Pulmonary artery endothelial cell (primary cell): ENCODE data around the gene RAB40C. TPM values are rescaled to one million over a fixed set of nuclear protein-coding genes. Genes with fewer than 3 reads are reported as not detected.

Source experiments
- DNase-seq: peaks from one replicate; pipeline ENCODE4 v3.0.0-alpha.2; 2011; ENCODE audit warnings: low read depth, low spot score
- total RNA-seq: library from RNA; depleted of rRNA; stranded (reverse); fragments of >200 nt; gene quantifications from 2 replicates; pipeline ENCODE4 v1.2.3, GENCODE V29; 2014

Gene RAB40C
- total RNA-seq, 1 donor from 2014 or later = 11.9 TPM

GRCh38 chr16:678209-678857 lies 88.5 kb downstream of the RAB40C start:
- no peak for DNase-seq

Other genes starting within 250 kb of the RAB40C start
- 23.5 and 23.8 TPM in 2 replicates for gene AXIN1, start 237.3 kb upstream of the RAB40C start, total RNA-seq
- 113 and 131 TPM in 2 replicates for gene MRPL28, start 219.5 kb upstream of the RAB40C start, total RNA-seq
- 81.1 and 102 TPM in 2 replicates for gene PGAP6, start 208.1 kb upstream of the RAB40C start, total RNA-seq
- 42.2 and 87.8 TPM in 2 replicates for gene NME4, start 192.9 kb upstream of the RAB40C start, total RNA-seq
- gene DECR2, start 188.2 kb upstream of the RAB40C start, total RNA-seq = 10.5 and 19.4 TPM in 2 replicates
- 27.7 and 33.3 TPM in 2 replicates for gene RAB11FIP3, start 164.4 kb upstream of the RAB40C start, total RNA-seq
- gene CAPN15, start 62.4 kb upstream of the RAB40C start, total RNA-seq = 39.0 and 40.7 TPM in 2 replicates
- not detected in 2 replicates for gene PRR35, start 29.7 kb upstream of the RAB40C start, total RNA-seq
- gene NHLRC4, start 23.1 kb upstream of the RAB40C start, total RNA-seq = 0.71 and 2.1 TPM in 2 replicates
- 21.0 and 24.1 TPM in 2 replicates for gene PIGQ, start 20.1 kb upstream of the RAB40C start, total RNA-seq
- gene WFIKKN1, start 40.9 kb downstream of the RAB40C start, total RNA-seq = 0.07 TPM in 2 replicates
- gene METTL26, start 46.2 kb downstream of the RAB40C start, total RNA-seq = 61.9 and 101 TPM in 2 replicates
- gene MCRIP2, start 51.8 kb downstream of the RAB40C start, total RNA-seq = 14.2 and 22.3 TPM in 2 replicates
- gene WDR90, start 59.3 kb downstream of the RAB40C start, total RNA-seq = 10.7 and 14.8 TPM in 2 replicates
- gene RHOT2, start 78.1 kb downstream of the RAB40C start, total RNA-seq = 36.0 and 37.2 TPM in 2 replicates
- 0.71 and 0.73 TPM in 2 replicates for gene RHBDL1, start 85.6 kb downstream of the RAB40C start, total RNA-seq
- gene STUB1, start 90.3 kb downstream of the RAB40C start, total RNA-seq = 131 and 146 TPM in 2 replicates
- gene JMJD8, start 94.3 kb downstream of the RAB40C start, total RNA-seq = 28.8 and 30.9 TPM in 2 replicates
- gene WDR24, start 100.3 kb downstream of the RAB40C start, total RNA-seq = 4.0 and 4.7 TPM in 2 replicates
- gene FBXL16, start 115.7 kb downstream of the RAB40C start, total RNA-seq = 0.04 and 0.20 TPM in 2 replicates
- 30.9 and 68.3 TPM in 2 replicates for gene METRN, start 125.1 kb downstream of the RAB40C start, total RNA-seq
- gene ANTKMT, start 131.1 kb downstream of the RAB40C start, total RNA-seq = 23.1 and 28.8 TPM in 2 replicates
- gene CCDC78, start 136.4 kb downstream of the RAB40C start, total RNA-seq = 1.3 and 1.4 TPM in 2 replicates
- 6.4 and 17.6 TPM in 2 replicates for gene HAGHL, start 137.0 kb downstream of the RAB40C start, total RNA-seq
- 32.9 and 48.5 TPM in 2 replicates for gene CIAO3, start 150.9 kb downstream of the RAB40C start, total RNA-seq
- gene MSLN, start 170.7 kb downstream of the RAB40C start, total RNA-seq = not detected in 2 replicates
- gene RPUSD1, start 198.3 kb downstream of the RAB40C start, total RNA-seq = 41.9 and 45.0 TPM in 2 replicates
- gene CHTF18, start 198.6 kb downstream of the RAB40C start, total RNA-seq = 14.2 and 21.4 TPM in 2 replicates
- gene GNG13, start 210.7 kb downstream of the RAB40C start, total RNA-seq = not detected in 2 replicates